H1 (cell line): ENCODE data around the gene FOXP2. TPM values are rescaled to one million over a fixed set of nuclear protein-coding genes. Genes with fewer than 3 reads are reported as not detected.

Experiments used
- BCL11A ChIP-seq, 2 experiments: IDR thresholded peaks; one replicate each; pipeline ENCODE4 v1.6.1; 2011; ENCODE audit warnings: low read depth in 2 of 2, low read length in 2 of 2, mild to moderate bottlenecking in 2 of 2
- FOSL1 ChIP-seq: IDR thresholded peaks from 2 replicates; pipeline ENCODE4 v1.6.1; 2011; ENCODE audit warnings: mild to moderate bottlenecking, low read depth, low read length, moderate library complexity; ENCODE audit not compliant: insufficient read depth
- KDM1A ChIP-seq: fragments of 200-600, 300-600 bp; sonication (generic); IDR thresholded peaks from 2 replicates; pipeline ENCODE4 v1.7.1; 2016; ENCODE audit warnings: mild to moderate bottlenecking, low read length, borderline replicate concordance
- MAFK ChIP-seq: IDR thresholded peaks from 2 replicates; pipeline ENCODE4 v1.6.1; 2012; ENCODE audit warnings: low read depth, mild to moderate bottlenecking, improper control_type of control experiment, low read length
- PHF8 ChIP-seq: fragments of 200-600 bp; sonication (generic); conservative IDR thresholded peaks from 2 replicates; pipeline ENCODE4 v1.7.1; 2012; ENCODE audit warnings: low read depth, mild to moderate bottlenecking, inconsistent platforms, low read length, moderate library complexity
- RAD21 ChIP-seq, 2 experiments: IDR thresholded peaks in 1 of 2; conservative IDR thresholded peaks in 1 of 2; 2 replicates each; pipeline ENCODE4 v1.6.1; 2011; ENCODE audit warnings: low read depth in 2 of 2, low read length in 2 of 2, improper control_type of control experiment in 1 of 2, inconsistent platforms in 1 of 2, mild to moderate bottlenecking in 1 of 2, moderate library complexity in 1 of 2
- SUZ12 ChIP-seq: fragments of 200-600 bp; sonication (generic); IDR thresholded peaks from 2 replicates; pipeline ENCODE4 v1.6.1; 2012; ENCODE audit warnings: mild to moderate bottlenecking, inconsistent platforms, low read length, moderate library complexity, mixed read lengths
- polyA plus RNA-seq, 7 experiments: library from polyadenylated mRNA; depleted of rRNA in 3 of 7; stranded (reverse) in 5 of 7; unstranded in 2 of 7; fragments of >200 nt in 5 of 7; fragments of 200-250 nt in 2 of 7; gene quantifications; 1 replicate in 5 of 7; 2 replicates in 1 of 7; 4 replicates in 1 of 7; pipeline versions ENCODE4 v1.2.1 to v1.2.3, GENCODE V29; 2011 to 2013; ENCODE audit warnings: missing spikeins in 2 of 7, mixed read lengths in 2 of 7
- total RNA-seq: library from RNA; stranded (reverse); fragmentation: NEBNext Ultra II Directional; extraction: Animal tissue kit (Norgen Biotek cat#: 25700); gene quantifications from 2 replicates; pipeline ENCODE4 v1.2.1, GENCODE V29; 2021
- TF ChIP-seq, protein P1 (sequence below): IDR thresholded peaks from 2 replicates; pipeline ENCODE4 v1.6.1; 2011; ENCODE audit warnings: low read length, improper control_type of control experiment

FOXP2 gene
- total and polyA plus RNA-seq, 2 of the 8 experiments (the other 6 are each of a cell fraction or from before 2014, with no cell fraction given) = 0.09 to 0.43 TPM

DNA sequence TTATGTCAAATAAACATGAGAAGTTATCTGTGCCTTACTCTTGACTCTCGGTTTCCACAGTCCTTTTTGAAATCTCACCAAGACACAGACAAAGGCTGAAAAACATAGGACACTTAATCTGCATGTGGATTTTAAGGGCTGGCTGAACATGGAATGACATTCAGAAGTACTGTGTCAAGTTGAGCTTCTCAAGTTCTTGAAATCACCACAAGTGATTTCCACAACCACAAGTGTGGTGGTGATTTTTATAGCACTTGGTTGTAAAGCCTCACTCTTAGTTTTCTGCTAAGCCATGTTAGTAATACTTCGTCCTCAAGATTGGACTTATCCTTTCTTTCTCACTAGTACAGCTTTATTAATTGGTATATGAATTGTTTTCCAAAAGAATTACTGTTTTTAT, 29.6 kb downstream of the FOXP2 start (continued):
- TF ChIP-seq, protein P1, sequence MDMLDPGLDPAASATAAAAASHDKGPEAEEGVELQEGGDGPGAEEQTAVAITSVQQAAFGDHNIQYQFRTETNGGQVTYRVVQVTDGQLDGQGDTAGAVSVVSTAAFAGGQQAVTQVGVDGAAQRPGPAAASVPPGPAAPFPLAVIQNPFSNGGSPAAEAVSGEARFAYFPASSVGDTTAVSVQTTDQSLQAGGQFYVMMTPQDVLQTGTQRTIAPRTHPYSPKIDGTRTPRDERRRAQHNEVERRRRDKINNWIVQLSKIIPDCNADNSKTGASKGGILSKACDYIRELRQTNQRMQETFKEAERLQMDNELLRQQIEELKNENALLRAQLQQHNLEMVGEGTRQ = no peak
- TF ChIP-seq SUZ12 (no peak), BCL11A (IDR thresholded peaks at IDR 0.05; ENCODE audit: low read depth in 2 of 2, low read length in 2 of 2) (no peak), KDM1A (no peak), MAFK (no peak), PHF8 (no peak), FOSL1 (no peak), RAD21 (IDR thresholded peaks at IDR 0.05 in 1 of 2, conservative IDR thresholded peaks at IDR 0.05 in 1 of 2; ENCODE audit: low read depth in 2 of 2, low read length in 2 of 2) (no peak)
